OCI-LY1 (cell line): ENCODE data around the gene TMEM151A.

Experiments used
- EZH2 ChIP-seq: fragments of 200-600 bp; sonication (generic), shearing (Covaris generic); IDR thresholded peaks from 2 replicates; pipeline ENCODE4 v1.8.0; 2017; ENCODE audit warnings: borderline replicate concordance, mixed run types, mild to moderate bottlenecking, antibody characterized with exemption, low read length, moderate library complexity, mixed read lengths
- TF ChIP-seq, protein P1 (sequence below): fragments of 200-600 bp; sonication (generic), shearing (Covaris generic); IDR thresholded peaks from 2 replicates; pipeline ENCODE4 v1.5.1; 2017; ENCODE audit warnings: mild to moderate bottlenecking, antibody characterized with exemption, low read length, moderate library complexity, mixed read lengths

DNA sequence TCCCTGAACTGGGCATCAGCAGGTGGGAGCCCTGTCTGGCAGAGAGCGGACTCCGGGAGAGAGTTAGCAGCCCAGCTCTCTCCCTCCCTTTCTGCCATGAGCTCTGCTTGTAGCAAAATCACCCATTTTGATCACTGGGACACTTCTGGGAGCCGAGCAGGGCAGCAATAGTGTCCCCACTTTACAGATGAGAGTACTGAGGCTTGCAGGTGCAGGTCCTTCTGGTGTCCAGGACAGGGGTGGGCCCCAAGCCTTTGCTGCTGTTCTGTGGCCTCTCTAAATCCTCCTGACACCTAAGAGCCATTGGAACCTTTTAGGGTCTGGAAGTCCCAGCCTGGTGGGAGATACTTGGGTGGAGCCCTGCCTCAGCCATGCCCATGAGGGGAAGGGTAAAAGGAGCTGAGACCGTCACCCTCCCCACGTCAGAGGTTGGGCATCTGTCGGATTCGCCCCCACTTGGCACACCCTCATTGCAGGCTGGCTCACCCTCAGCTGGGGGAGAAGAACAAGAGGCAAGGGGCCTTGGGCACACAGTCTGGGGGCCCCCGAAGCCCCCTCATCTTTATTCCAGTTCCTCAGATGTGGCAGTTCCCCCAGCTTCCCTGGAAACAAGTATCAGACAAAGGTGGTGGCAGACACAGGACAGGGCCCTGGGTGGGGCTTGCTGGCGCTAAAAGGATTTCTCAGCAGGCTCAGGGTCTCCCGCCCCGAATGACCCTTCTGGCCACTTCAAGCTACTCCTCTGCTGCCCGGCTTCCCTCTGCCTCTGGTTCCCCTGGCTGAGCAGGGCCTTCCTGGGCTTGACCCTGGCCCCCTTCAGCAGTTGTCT, 40.1 kb downstream of the TMEM151A start:
- TF ChIP-seq, protein P1, sequence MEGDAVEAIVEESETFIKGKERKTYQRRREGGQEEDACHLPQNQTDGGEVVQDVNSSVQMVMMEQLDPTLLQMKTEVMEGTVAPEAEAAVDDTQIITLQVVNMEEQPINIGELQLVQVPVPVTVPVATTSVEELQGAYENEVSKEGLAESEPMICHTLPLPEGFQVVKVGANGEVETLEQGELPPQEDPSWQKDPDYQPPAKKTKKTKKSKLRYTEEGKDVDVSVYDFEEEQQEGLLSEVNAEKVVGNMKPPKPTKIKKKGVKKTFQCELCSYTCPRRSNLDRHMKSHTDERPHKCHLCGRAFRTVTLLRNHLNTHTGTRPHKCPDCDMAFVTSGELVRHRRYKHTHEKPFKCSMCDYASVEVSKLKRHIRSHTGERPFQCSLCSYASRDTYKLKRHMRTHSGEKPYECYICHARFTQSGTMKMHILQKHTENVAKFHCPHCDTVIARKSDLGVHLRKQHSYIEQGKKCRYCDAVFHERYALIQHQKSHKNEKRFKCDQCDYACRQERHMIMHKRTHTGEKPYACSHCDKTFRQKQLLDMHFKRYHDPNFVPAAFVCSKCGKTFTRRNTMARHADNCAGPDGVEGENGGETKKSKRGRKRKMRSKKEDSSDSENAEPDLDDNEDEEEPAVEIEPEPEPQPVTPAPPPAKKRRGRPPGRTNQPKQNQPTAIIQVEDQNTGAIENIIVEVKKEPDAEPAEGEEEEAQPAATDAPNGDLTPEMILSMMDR, result no peak
- no peak for TF ChIP-seq EZH2
